A204.1 (cell line): Measurements from ENCODE around the gene PURB.
"Not testable (repeated sequence)": the region's sequence is repeated elsewhere in the genome, so short reads cannot be mapped to it uniquely, and the experiment has no call there.

Experiments
- FAIRE-seq: peaks from 2 replicates; lab custom pipeline; 2012; peaks lifted over from hg19 to GRCh38; lab: Jason Lieb, UNC

PURB gene

DNA sequence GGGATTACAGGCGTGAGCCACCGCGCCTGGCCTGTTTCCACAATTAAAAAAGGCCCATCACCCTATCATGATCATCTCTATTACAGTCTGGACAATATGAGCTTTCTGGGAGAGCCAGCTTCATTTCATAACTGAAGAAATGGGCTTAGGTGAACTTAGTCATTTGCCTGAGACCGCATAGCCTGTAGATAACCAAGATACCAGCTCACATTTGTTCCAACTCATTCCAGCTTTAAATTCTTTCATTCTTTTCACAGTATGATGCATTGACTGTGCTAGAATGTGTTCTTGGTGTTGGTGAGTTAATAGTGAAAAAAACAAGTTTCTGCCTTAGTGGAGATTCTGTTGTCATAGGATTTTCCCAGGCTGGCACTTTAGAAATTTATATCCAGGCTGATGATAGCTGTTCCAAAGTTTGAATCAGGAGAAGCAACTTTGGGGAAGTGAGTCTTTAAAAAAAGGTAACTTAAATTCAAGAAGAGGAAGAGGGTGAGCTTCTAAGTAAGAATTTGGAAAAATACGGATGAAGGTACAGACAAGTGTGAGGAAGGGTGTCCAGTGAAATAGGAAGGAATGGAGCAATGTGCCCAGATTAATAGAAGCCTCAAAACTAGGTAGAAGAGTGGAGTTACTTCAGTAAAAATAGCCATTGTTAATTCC, 35.3 kb downstream of the PURB start:
- FAIRE-seq, result no peak

DNA sequence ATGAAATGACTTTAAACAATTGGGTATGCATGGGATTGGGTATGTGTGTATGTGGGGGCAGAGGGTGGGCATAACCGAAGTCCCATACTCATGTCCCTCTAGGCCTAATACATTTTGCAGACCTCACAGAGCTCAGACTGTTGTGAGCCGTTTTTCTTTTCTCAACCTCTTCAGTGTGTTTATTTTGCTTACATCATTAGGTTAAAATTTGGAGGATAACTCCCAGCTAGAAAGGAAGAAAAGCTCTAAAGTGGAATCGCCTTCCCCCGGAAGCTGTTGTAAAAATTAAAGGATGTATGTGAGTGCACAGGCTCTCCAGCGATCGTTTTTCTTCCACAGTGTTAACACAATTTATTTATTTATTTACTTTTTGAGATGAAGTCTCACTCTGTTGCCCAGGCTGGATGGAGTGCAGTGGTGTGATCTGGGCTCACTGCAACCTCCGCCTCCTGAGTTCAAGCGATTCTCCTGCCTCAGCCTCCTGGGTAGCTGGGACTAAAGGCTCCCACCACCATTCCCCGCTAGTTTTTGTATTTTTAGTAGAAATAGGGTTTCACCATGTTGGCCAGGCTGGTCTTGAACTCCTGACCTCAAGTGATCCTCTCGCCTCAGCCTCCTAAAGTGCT, 36.0 kb downstream of the PURB start:
- FAIRE-seq, result no peak

DNA sequence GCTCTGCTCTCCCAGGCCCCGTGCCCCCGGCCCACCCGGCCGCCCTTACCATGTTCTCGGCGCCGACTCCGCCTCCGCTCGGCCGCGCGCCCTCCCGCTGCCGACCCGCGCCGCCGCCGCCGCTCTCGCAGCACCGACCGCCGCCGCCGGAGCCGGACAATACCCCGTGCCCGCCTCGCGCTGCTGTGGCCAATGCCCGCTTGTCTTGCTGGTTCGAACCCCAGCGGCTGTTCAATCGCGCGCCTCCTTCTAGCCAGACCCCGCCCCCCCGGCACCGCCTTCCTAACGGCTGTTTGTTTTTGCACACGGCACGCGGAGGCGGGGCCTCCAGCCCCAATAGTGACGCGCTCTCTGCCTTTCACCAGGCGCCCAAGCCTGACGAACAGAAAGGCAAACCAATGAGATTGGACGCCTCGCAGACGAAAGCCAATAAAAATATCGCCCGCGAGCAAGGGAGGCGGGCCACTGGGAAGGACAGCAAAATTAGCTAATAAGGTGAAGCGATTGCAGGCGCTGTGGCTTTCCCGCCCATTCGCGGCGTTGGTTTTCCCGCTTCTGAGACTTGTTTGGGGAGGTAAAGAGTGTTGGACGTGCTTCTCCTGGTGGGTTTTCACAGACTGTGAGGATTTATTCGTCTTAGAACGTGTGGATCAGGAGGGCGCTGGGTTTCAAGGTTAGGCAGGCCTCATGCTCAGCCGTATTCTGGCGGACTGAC, 37.3 kb downstream of the PURB start, which contains the start of gene H2AZ2:
Gene H2AZ2, minus strand, starts transcription at position 168 of the 715 bp plus-strand sequence. Its CDS starts 116 bp downstream, at position 52.
- peak; percentile 98 for FAIRE-seq

DNA sequence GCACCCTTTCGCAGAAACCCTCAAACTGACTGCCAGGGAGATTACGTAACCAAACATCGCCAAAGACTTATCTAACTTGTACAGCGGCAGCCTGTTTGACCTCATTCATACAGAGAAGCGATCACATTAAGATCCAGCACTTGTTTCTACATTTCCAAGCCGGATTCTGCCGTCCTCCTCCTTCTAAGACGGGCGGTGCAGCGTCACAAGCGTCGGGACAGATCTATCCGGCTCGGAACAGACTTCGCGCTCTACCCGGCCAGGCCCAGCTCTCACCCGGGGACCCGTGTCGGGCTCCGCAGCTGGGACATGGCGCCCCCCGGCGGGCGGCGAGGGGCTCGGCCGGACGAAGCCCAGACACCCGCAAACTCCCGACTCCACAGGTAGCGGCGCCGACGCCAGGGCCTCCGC, 37.8 kb downstream of the PURB start:
- no peak for FAIRE-seq

DNA sequence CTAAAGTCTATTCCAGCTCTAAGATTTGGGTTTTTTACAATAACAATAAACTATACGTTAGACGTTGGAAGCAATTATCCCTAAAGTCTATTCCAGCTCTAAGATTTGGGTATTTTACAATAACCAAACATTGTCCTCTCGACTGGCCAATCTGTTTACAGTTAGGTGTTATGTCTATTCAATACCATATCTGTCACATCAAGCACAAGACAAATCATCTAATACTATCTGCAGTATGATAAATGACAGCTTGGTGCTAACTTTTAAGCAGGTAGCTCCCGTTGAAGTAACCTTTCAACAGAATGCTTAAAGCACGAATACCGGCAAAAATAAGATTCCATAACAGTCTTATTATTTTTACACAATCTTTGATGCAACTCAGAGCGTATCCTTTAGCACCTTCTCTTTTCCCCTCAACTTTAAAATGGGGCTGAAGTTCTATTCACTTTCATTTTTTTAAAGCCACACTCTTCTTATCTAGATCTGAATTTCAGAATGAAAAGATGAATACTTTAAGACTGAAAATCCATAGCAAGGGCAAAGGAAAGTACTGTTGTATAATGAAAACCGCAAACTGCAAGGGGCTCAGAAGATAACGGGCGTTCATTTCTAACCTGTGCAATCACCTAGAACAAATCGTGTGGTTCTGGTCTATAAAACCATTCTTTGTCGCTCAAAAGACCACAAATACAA, 38.4 kb downstream of the PURB start:
- FAIRE-seq, result no peak

DNA sequence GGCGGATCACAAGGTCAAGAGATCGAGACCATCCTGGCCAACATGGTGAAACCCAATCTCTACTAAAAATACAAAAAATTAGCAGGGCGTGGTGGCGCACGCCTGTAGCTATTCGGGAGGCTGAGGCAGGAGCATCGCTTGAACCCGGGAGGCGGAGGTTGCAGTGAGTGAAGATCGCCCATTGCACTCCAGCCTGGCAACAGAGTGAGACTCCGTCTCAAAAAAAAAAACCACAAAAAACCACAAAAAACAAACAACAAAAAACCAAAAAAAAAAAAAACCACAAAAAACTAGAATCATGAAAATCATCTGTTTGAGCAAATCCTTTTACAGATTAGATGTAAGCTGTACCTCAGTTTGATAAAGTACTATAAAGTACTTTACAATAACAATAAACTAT, 38.9 kb downstream of the PURB start:
- FAIRE-seq, result not testable (repeated sequence)

DNA sequence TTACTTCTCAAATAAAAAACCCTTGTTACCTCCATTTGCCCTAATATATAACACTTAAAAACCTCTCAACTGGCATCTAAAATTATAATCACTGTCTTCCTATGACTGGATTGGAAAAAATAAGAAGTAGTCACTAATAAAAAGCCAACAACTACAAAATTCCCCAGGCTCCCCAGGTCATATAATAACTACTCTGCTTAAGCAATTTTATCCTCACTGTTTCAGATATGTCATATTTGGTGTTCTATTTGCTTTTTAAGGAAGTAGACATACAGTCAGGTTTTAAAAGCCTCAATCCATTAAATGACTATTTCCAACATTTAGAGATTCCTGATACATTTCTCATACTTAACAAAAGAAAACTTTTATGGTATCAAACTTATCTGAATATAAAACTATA, 39.9 kb downstream of the PURB start:
- FAIRE-seq, result no peak

DNA sequence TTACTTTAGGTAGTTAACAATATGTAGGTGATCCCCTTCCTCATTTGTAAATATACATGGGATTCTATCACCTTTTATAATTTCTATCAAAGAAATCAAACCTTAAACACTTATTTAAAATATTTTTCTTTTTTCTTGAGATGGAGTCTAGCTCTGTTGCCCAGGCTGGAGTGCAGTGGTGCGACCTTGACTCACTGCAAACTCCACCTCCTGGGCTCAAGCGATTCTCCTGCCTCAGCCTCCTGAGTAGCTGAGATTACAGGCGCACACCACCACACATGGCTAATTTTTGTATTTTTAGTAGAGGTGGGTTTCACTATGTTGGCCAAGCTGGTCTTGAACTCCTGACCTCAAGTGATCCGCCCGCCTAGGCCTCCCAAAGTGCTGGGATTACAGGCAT, 41.9 kb downstream of the PURB start:
- not testable (repeated sequence) for FAIRE-seq

DNA sequence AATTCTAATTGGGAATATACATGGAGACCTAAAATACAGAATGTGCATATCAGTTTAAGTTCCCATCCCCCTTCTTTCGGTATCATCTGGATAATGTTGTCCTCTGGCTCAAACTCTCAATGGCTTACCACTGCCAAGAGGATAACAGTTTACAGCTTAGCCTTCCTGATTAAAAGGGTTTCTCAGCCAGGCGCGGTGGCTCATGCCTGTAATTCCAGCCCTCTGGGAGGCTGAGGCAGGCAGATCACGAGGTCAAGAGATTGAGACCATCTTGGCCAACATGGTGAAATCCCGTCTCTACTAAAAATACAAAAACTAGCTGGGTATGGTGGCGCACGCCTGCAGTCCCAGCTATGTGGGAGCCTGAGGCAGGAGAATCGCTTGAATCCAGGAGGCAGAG, 42.7 kb downstream of the PURB start:
- not testable (repeated sequence) for FAIRE-seq

DNA sequence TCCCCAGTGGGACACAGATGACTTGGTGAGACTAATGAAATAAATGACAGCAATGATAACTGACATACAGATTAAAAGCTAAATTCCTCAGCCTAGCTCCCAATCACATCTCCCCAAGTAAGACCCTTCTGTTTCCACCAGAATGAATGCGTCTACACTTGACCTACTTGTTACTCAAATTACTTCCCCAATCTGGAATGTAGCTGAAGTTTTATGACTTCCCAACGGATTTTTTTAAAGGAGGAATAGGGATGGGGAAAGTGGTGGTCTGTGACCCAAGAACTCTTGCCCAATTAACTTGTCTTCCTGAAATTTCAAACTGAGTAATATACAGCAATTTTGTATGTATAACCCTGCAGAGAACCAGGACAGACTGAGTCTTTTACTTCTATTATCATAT, 46.6 kb downstream of the PURB start:
- no peak for FAIRE-seq

DNA sequence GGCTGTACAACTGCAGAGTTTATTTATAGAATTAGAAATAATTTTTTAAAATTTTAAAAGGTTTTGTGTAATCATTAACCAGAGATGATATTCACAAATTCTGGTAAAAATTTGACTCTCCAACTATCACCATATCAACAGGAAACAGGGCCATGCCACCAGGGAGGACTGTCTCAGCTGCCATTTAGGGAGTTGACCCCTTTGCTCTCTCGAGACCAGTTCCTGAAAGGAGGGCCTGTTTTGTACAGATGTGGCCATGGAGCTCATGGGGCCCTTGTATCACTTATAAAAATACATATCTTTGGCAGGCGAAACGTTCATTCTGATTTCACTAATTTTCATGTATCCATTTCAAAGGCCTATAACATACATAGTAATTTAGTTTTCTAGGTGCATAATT, 57.8 kb downstream of the PURB start:
- no peak for FAIRE-seq
